OCI-LY1 (cell line): ENCODE results near the gene GMDS.

Experiments
- H2AFZ ChIP-seq: fragments of 200-600 bp; sonication (generic), shearing (Covaris generic); 2 replicates; pipeline ENCODE4 v1.6.0; 2014; ENCODE audit warnings: antibody characterized with exemption, mild to moderate bottlenecking, low read length
- H3F3A ChIP-seq: fragments of 200-600 bp; sonication (generic), shearing (Covaris generic); 2 replicates; pipeline ENCODE4 v1.6.0; 2014; ENCODE audit warnings: mild to moderate bottlenecking, antibody characterized with exemption, low read length, moderate library complexity; ENCODE audit not compliant: insufficient read depth
- H3K27ac ChIP-seq: fragments of 200-600 bp; sonication (generic); 2 replicates; pipeline ENCODE4 v1.5.1; 2014; ENCODE audit warnings: low read length, mixed run types, mild to moderate bottlenecking, low read depth; ENCODE audit not compliant: poor library complexity, severe bottlenecking
- H3K27me3 ChIP-seq: fragments of 200-600 bp; sonication (generic); 2 replicates; pipeline ENCODE4 v1.6.0; 2014; ENCODE audit warnings: antibody characterized with exemption, mild to moderate bottlenecking, low read length, moderate library complexity; ENCODE audit not compliant: insufficient read depth
- H3K36me3 ChIP-seq: fragments of 200-600 bp; sonication (generic); 2 replicates; pipeline ENCODE4 v1.6.1; 2014; ENCODE audit warnings: mild to moderate bottlenecking, antibody characterized with exemption, low read length, moderate library complexity, mixed read lengths; ENCODE audit not compliant: insufficient read depth
- H3K4me1 ChIP-seq: fragments of 200-600 bp; sonication (generic); 2 replicates; pipeline ENCODE4 v1.5.1; 2014; ENCODE audit warnings: mild to moderate bottlenecking, low read length, moderate library complexity; ENCODE audit not compliant: insufficient read depth, severe bottlenecking
- H3K4me2 ChIP-seq: fragments of 200-600 bp; sonication (generic), shearing (Covaris generic); 2 replicates; pipeline ENCODE4 v1.6.1; 2014; ENCODE audit warnings: low read length
- H3K4me3 ChIP-seq: fragments of 200-600 bp; sonication (generic); 2 replicates; pipeline ENCODE4 v1.5.1; 2014; ENCODE audit warnings: low read length, low read depth, mild to moderate bottlenecking, mixed read lengths; ENCODE audit not compliant: poor library complexity, severe bottlenecking
- H3K79me2 ChIP-seq: fragments of 200-600 bp; shearing (Covaris generic); 2 replicates; pipeline ENCODE4 v1.6.1; 2016; ENCODE audit warnings: mixed run types, low read length, mixed read lengths; ENCODE audit not compliant: insufficient read depth
- H3K9ac ChIP-seq: fragments of 200-600 bp; sonication (generic), shearing (Covaris generic); 2 replicates; pipeline ENCODE4 v1.6.1; 2014; ENCODE audit warnings: mild to moderate bottlenecking, low read length, mixed read lengths
- H3K9me2 ChIP-seq: fragments of 200-600 bp; sonication (generic), shearing (Covaris generic); 2 replicates; pipeline ENCODE4 v1.6.1; 2014; ENCODE audit warnings: low read depth, mild to moderate bottlenecking, low read length, mixed read lengths
- H3K9me3 ChIP-seq: fragments of 200-600 bp; shearing (Covaris generic); 2 replicates; pipeline ENCODE4 v1.6.1; 2014; ENCODE audit warnings: low read length, mixed read lengths
- H4K20me1 ChIP-seq: fragments of 200-600 bp; sonication (generic), shearing (Covaris generic); 2 replicates; pipeline ENCODE4 v1.6.0; 2016; ENCODE audit warnings: mild to moderate bottlenecking, low read length; ENCODE audit not compliant: insufficient read depth
- CTCF ChIP-seq: fragments of 200-600 bp; sonication (generic), shearing (Covaris generic); IDR thresholded peaks from 2 replicates; pipeline ENCODE4 v1.5.1; 2017; ENCODE audit warnings: mild to moderate bottlenecking, antibody characterized with exemption, low read length, moderate library complexity, mixed read lengths
- EZH2 ChIP-seq: fragments of 200-600 bp; sonication (generic), shearing (Covaris generic); IDR thresholded peaks from 2 replicates; pipeline ENCODE4 v1.8.0; 2017; ENCODE audit warnings: borderline replicate concordance, mixed run types, mild to moderate bottlenecking, antibody characterized with exemption, low read length, moderate library complexity, mixed read lengths

GMDS gene

GRCh38 chr6:2000962-2001361, 244.4 kb downstream of the GMDS start:
- H3K36me3 ChIP-seq: no peaks in the 10 kb centered on the region
- H4K20me1 ChIP-seq: no peaks in the 10 kb centered on the region
- H3K4me2 ChIP-seq: no peak overlapping the region
- TF ChIP-seq EZH2: no peak
- no peak for TF ChIP-seq CTCF
- no peak overlapping the region for H3K4me3 ChIP-seq
- no peaks in the 10 kb centered on the region for H3K79me2 ChIP-seq
- H3K27me3 ChIP-seq: no peaks in the 10 kb centered on the region
- H3K4me1 ChIP-seq: peaks cover 5% of the 10 kb centered on the region
- no peaks in the 10 kb centered on the region for H3F3A ChIP-seq
- no peak overlapping the region for H3K27ac ChIP-seq
- no peak overlapping the region for H3K9ac ChIP-seq
- no peak overlapping the region for H2AFZ ChIP-seq
- 0 out of 2 replicates have a peak, but pooled peaks cover 6% of the 10 kb centered on the region for H3K9me3 ChIP-seq
- H3K9me2 ChIP-seq: no peaks in the 10 kb centered on the region

- H3K27ac ChIP-seq: no peak overlapping the region
- no peaks in the 10 kb centered on the region for H3K27me3 ChIP-seq
- no peak overlapping the region for H3K4me3 ChIP-seq
- 0 out of 2 replicates have a peak, but pooled peaks cover 6% of the 10 kb centered on the region for H3K9me3 ChIP-seq
- H2AFZ ChIP-seq: no peak overlapping the region
- no peaks in the 10 kb centered on the region for H3K36me3 ChIP-seq
- no peaks in the 10 kb centered on the region for H3K79me2 ChIP-seq
- H3K4me1 ChIP-seq: peaks cover 11% of the 10 kb centered on the region
- no peaks in the 10 kb centered on the region for H3K9me2 ChIP-seq
- H3K4me2 ChIP-seq: no peak overlapping the region
- TF ChIP-seq EZH2: no peak
- H3F3A ChIP-seq: no peaks in the 10 kb centered on the region
- no peak overlapping the region for H3K9ac ChIP-seq
- no peaks in the 10 kb centered on the region for H4K20me1 ChIP-seq
These were observed 247.7 kb downstream of the GMDS start for GRCh38 chr6:1997702-1998101.

- 0 out of 2 replicates have a peak overlapping the region, but pooled peaks have one; percentile 21 for H3K4me2 ChIP-seq
- H3K9ac ChIP-seq: no peak overlapping the region
- H3K9me3 ChIP-seq: no peaks in the 10 kb centered on the region
- H3K27me3 ChIP-seq: no peaks in the 10 kb centered on the region
- H3K9me2 ChIP-seq: no peaks in the 10 kb centered on the region
- TF ChIP-seq CTCF (peak; percentile 61), EZH2 (no peak)
- H3K79me2 ChIP-seq: no peaks in the 10 kb centered on the region
- no peaks in the 10 kb centered on the region for H4K20me1 ChIP-seq
- H3K4me1 ChIP-seq: peaks cover 11% of the 10 kb centered on the region
- H3K27ac ChIP-seq: no peak overlapping the region
- H3F3A ChIP-seq: no peaks in the 10 kb centered on the region
- H3K4me3 ChIP-seq: no peak overlapping the region
- no peak overlapping the region for H2AFZ ChIP-seq
- no peaks in the 10 kb centered on the region for H3K36me3 ChIP-seq
These were observed 249.8 kb downstream of the GMDS start for GRCh38 chr6:1995636-1996035.

- H3K9ac ChIP-seq: no peak overlapping the region
- peaks cover 11% of the 10 kb centered on the region for H3K4me1 ChIP-seq
- no peak overlapping the region for H3K27ac ChIP-seq
- H3K36me3 ChIP-seq: no peaks in the 10 kb centered on the region
- H3K4me2 ChIP-seq: no peak overlapping the region
- no peaks in the 10 kb centered on the region for H3K79me2 ChIP-seq
- no peaks in the 10 kb centered on the region for H4K20me1 ChIP-seq
- TF ChIP-seq CTCF (no peak), EZH2 (no peak)
- H3K4me3 ChIP-seq: no peak overlapping the region
- H3F3A ChIP-seq: no peaks in the 10 kb centered on the region
- no peaks in the 10 kb centered on the region for H3K27me3 ChIP-seq
- no peak overlapping the region for H2AFZ ChIP-seq
- no peaks in the 10 kb centered on the region for H3K9me3 ChIP-seq
- no peaks in the 10 kb centered on the region for H3K9me2 ChIP-seq
These were observed 252.4 kb downstream of the GMDS start for GRCh38 chr6:1993042-1993441.
